DOHH2 (cell line): ENCODE measurements around the gene SLC9A9.

ENCODE experiments used
- EZH2phosphoT487 ChIP-seq: fragments of 200-600 bp; sonication (generic); IDR thresholded peaks from 2 replicates; pipeline ENCODE4 v1.6.1; 2017; ENCODE audit warnings: borderline replicate concordance, mild to moderate bottlenecking, antibody characterized with exemption, low read length, moderate library complexity, mixed read lengths
- TF ChIP-seq, protein P1 (sequence below): fragments of 200-600 bp; sonication (generic); IDR thresholded peaks from one replicate; pipeline ENCODE4 v1.5.1; 2014; ENCODE audit warnings: antibody characterized with exemption, mild to moderate bottlenecking, low read depth, low read length; ENCODE audit not compliant: poor library complexity, severe bottlenecking

DNA sequence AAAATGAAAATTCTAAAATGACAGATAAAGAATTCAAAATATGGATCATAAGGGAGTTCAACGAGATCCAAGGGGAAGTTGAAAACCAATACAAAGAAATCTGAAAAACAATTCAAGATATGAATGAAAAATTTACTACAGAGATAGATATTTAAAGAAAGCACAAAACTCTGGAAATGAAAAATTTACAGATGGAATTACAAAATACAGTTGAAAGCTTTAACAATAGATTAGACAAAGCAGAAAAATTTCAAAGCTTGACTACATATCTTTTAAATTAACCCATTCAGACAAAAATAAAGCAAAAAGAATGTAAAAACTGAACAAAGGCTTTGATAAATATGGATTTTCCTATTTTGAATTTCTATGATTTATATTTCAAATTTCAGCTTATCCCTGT lies 211.1 kb downstream of the SLC9A9 start:
- TF ChIP-seq, protein P1, sequence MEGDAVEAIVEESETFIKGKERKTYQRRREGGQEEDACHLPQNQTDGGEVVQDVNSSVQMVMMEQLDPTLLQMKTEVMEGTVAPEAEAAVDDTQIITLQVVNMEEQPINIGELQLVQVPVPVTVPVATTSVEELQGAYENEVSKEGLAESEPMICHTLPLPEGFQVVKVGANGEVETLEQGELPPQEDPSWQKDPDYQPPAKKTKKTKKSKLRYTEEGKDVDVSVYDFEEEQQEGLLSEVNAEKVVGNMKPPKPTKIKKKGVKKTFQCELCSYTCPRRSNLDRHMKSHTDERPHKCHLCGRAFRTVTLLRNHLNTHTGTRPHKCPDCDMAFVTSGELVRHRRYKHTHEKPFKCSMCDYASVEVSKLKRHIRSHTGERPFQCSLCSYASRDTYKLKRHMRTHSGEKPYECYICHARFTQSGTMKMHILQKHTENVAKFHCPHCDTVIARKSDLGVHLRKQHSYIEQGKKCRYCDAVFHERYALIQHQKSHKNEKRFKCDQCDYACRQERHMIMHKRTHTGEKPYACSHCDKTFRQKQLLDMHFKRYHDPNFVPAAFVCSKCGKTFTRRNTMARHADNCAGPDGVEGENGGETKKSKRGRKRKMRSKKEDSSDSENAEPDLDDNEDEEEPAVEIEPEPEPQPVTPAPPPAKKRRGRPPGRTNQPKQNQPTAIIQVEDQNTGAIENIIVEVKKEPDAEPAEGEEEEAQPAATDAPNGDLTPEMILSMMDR: no peak
- no peak for TF ChIP-seq EZH2phosphoT487
